GM18867 (cell line): ENCODE data around the gene SPRYD3.

Experiments used
- ATAC-seq: cut with Tn5 transposase; IDR thresholded peaks from one replicate; pipeline ENCODE4 v1.9.1; 2021; ENCODE audit warnings: mild to moderate bottlenecking, moderate library complexity; ENCODE audit not compliant: unreplicated experiment

Gene SPRYD3

DNA sequence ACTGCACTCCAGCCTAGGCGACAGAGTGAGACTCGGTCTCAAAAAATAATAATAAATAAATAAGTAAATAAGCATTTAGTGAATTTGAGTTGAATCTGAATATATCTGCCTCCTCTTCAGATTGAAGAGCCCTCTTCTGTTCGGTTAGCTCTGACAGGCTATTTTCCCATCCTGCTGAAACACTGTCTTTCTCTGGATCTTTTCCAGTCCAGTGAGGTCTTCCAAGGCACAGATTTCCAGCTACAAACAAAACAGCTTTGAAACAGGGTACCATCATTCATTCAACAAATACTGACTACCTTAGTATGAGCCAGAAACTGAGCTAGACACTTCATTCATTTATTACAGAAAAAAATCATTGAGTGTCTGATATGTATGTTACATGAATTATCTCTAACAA, 7.2 kb upstream of the SPRYD3 start:
- ATAC-seq = no peak

DNA sequence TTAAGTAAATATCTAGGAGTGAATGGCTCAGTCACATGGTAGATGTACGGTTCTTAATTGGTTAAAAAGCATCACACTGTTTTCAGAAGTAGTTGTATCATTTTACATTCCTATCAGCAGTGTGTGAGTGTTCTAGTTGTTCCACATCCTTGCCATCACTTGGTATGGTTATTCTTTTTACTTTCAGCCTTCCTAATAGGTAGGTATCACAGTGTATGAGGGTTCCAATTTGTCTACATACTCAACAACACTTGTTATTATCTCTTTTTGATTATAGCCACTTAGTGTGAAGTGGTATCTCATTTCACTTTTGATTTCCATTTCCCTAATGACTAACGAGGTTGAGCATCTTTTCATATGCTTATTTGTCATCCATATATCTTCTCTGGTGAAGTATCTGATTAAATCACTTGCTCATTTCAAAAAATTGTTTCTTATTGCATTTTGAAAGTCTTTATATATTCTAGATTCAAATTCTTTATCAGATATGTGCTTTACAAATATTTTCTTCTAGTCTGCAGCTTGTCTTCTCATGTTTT, 3.5 kb upstream of the SPRYD3 start:
- no peak for ATAC-seq

DNA sequence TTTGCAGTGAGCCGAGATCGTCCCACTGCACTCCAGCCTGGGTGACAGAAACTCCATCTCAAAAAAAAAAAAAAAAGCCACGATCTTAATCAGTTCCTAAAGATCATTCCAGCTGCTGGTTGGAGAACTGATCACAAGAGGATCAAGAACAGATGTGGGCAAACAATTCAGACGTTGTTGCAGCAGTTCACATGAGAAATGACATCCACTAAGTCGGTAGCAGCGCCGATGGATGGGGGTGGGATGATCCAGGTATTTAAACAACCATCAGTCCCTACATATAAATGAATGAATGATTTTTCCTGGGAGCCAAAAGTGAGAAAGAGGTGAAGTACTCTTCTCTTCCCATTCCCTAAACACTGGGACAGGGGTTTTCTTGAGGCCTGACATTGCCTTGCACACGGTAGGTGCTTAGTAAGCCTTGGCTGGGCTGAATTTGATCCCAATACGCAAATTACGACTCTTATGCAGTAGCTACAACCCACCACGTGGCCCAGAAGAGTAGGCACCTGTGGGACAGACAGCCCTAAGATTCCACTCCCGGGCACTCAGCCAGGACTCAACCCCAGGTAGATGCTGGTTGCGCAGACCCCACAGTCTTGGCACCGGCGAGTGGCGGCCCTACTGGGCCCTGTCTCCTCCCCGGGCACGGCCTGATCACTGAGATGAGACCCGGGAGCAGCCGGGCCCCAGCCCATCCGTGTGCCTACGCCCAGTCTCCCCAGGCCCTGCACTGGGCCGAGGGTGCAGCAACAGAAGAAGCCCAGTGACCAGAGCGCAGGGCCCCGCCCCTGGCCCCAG, 565 bp downstream of the SPRYD3 start:
- ATAC-seq = peak; percentile 23

DNA sequence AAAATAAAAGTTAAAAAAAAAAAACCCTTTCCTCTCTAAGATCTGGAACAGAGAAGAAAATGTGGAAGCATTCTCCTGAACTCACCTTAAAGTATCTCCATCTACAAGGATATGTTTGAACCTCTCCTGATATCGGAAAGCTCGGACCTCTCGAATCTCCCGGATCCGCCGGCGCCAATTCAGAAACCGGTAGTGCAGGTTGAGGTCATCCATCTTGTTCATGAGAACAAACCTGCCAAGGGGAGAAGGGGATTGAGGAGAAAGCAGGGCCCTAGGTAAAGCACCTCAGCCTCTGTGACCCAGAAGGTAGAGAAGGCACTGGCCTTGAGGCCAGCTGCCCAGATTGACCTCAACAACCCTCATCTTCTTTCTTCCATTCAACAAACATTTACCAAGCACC, 2.2 kb downstream of the SPRYD3 start:
- ATAC-seq = no peak

DNA sequence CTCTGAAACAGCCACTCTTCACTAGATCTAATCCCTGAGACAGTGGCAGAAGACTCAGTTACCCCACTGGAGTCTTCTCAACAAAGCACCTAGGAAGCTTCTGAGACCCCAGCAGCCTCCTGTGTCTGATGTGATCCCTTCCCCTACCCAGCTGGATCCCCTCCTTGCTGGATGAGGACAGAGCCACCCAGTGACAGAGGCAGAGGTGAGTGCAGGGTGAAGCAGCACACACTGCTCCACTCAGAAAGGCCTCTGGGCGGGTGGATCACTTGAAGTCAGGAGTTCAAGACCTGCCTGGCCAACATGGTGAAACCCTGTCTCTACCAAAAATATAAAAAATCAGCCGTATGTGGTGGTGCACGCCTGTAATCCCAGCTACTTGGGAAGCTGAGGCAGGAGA, 2.7 kb downstream of the SPRYD3 start:
- ATAC-seq = no peak

DNA sequence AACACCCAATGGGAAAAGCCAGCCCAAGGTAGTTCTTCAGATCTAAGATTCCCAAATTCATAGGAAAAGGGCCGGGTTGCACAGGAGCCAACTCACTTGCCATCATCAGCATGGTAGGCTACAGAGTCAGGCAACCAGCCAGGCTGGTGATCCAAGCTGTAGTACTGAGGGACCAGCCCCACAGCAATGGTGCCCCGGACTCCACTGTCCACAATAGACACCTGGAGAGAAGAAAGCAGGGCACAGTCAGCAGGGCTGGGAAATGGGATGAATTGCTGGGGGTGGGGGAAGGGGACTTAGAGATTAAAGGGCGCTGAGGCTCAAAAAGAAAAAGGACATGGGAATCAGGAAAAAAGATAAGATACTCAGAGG, 4.2 kb downstream of the SPRYD3 start:
- ATAC-seq = no peak

DNA sequence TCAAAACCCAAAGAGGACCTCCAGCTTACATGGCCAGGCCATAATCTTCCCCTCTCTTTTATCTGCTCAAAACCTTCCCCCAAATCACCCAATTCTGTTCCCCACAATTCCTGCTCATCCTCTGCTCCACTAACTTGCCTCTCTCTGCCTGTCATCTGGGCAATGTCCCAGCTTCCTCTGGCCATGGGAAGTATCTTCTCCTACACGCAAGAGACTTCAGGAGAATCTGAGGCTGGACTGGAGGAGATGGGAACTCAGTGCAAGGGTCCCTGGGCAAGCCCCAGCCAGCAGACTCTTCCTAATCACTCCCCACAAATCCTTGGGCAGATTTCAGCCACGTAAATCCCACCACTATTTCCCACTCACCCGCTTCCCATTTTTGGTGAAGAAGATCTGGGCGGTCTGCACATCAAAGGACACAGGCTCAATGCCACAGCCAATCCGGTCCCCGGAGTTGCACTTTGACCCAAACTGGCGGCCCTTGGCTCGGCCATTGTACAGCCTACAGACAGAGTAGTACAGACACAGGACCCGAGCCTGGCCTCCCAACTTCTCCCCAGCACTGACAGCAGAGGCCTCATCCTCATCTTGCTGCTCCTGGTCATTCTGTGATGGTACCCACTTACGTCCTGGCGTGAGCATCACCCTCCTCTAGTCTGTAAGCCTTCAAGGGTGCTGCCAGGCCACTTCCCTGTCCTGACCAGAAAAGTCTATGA, 4.7 kb downstream of the SPRYD3 start:
- ATAC-seq = no peak

DNA sequence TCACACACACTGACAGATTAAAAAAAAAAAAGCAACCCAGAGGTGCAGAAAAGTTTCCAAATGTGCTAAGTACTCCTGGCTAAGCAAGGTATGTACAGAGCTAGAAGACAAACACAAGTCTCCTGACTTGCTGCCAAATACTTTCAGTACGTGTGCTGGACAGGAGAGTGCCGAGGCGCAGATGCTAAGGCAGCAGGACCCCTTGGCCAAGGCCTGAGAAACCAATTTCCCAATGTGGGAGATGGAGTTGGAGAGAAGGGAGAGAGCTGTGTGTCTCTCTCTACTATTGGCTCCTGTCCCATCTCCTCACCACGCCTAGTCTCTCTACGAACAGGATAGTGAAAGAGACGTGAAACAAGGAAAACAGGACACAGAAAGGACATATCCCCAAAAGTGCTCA, 5.3 kb downstream of the SPRYD3 start:
- no peak for ATAC-seq

DNA sequence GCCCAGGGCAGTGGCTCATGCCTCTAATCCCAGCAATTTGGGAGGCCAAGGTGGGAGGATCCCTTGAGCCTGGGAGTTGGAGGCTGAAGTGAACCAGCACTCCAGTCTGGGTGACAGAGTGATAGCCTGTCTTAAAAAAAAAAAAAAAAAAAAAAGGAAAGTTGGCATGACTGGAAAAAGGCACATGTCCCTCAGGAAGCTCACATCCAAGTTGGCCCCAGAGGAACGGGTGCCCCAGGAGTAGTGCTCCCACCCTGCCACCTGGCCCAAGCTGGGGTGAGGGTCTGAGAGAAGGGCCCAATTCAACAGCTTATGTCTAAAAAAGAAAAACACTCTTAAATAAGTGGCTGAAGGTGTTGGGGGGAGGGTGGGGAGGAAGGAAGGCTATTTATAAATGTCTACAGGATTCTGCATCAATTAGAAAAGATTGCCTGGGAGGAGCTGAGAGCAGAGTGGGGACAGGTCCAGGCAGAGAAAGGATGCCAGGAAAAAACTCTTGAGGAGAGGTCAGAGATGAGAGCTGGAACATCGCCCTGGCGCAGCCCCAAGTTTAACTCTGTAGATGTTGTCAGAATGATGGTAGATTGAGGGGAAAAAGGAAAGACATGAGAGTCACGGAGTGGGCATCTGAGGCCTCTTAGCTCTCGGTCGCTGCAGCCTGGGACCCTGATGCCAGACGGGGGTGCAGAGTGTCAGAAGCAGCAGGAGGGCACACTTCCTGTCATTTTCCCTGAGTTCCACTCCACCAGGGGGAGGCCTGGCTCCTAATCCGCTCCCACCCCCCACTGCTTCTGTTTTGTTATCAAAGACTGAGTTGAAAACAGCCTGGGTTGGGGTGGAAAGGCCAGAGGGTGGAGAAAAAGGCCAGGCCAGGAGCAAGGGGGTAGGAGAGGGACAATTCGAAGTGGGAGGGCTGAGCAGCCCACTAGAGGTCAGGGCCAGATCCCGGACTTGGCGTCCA, 7.3 kb downstream of the SPRYD3 start:
- no peak for ATAC-seq

DNA sequence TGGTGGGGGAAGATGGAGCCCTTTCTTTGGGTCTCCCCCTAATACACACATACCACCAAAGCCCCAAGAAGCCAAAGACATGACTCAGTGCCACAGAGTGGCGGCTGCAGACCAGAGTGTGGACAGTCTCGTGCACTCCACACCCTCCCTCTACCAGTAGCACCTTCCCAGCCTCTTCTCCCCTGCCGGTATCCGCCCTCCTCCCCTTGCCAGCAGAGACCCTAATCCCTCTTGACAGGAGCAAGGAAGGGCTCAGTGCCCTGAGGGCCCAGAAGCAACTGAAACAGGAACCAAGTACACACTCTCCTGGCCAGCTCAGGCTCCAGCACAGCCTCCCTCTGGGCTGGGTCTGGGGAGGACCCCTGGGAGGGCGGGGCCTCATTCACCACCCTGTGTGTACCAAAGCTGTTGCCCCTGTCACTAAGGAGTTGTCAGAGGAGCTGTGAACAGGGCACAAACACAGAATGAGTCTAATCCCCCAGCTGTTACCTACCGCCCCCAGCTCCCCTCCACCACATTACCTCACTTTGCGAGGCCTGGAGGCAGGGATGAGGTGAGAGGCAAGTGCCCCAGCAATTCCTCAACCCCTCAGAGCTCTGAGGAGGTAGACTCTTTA, 8.2 kb downstream of the SPRYD3 start:
- ATAC-seq = no peak

DNA sequence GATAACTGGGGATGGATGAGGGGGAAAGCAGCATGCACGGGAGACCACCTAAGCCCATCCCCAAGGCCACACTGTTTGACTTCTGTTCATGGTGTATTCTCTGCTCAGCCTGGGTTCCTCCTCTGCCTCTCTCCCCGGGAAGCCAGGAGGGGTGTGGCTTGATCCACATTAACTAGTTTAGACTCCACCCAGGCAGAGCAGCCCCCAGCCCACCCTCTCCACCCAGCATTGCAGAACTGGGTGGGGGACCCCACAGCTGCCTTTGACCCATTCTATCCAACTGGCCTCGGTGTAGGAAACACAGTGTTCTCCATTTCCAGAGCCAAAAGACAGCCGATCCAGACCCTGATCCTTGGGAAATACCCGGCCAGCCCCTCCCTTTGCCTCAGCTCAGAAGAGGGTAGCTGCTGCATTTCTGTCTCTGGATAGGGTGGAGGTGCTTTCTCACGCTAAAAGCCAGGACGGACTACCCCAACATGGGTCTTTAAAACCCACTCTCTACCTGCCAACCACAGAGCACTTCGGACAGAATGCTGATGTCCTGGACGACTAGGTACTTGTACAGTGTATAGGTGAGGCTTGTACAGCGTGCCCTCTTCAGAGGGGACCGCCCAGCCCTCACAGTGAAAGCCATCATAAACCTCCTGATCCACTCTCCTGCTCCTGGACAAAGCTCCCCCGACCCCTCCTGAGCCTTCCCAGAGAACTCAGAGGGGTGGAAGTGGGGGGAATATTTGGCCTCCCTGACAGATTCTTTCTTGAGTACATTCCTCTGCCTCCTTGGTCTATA, 9.4 kb downstream of the SPRYD3 start:
- no peak for ATAC-seq

DNA sequence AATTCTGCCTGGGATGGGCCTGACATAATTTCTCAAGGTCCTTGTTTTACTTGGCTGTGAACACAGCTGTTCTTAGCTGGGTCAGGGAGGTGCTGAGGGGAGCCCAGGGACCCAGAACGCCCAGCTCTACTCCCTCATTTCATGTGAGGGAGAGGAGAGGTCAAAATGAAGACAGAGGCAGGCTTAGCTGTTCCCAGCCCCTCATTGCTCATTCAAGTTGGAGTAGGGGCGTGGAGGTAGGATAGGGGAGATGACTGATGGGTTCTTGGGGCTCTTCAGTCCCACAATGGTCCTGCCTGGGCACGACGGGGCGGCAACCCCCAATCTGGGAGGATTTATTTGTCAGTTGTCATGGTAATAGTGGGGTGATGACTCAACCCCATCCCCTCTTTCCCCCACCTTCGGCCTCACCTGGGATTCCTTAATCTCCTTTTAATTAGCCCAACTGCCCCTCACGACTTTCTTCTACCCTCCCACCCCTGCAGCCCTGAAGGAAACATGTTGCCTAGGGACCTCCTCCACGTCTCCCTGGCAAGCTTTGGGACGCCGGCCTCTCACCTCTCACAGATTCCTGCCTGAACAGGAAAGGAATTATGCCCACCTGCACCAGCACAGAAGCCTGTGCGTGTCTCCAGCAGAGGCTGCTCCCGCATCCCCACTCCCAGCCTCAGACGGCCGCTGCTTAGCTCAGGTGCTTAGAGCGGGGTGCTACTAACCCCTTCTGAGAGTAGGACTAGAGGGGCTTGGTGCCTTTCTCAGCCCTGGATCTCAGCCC, 10.2 kb downstream of the SPRYD3 start:
- ATAC-seq = no peak

DNA sequence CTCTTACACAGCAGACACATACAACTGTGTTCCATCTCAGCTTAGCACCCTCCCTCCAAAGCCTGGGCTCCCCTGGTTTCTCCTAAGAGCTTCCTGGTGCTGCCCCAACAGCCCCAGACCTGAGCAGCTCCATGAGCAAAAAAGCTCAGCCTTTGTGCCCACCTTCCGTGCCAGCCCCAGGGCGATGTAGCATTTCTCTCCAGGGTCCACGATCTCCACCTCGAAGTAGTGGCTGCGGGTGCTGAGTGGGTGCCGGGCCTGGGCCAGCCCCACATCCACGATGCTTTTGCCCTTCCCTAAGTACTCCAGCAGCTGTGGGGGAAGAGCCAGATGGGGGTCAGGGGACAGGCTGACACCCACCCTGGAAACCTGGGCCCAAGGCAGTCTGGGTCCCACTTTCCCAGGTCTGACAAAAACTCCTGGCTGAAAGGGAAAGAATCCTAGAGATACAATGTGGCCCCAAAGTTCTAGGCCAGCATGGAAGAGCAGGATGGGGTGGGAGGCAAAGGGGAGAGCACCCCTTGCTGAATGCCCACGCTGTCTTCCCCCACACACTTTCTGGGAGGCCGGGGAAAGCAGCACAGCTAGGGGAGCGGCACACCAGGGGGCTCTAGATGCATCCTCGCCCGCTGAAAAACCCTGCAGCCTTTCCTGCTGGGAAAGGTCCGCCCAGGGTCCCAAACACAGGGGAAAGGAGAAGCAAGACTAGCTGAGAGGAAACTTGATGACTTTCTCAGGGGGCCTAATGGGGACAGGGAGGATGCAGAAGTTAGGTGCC, 11.0 kb downstream of the SPRYD3 start:
- ATAC-seq = no peak

DNA sequence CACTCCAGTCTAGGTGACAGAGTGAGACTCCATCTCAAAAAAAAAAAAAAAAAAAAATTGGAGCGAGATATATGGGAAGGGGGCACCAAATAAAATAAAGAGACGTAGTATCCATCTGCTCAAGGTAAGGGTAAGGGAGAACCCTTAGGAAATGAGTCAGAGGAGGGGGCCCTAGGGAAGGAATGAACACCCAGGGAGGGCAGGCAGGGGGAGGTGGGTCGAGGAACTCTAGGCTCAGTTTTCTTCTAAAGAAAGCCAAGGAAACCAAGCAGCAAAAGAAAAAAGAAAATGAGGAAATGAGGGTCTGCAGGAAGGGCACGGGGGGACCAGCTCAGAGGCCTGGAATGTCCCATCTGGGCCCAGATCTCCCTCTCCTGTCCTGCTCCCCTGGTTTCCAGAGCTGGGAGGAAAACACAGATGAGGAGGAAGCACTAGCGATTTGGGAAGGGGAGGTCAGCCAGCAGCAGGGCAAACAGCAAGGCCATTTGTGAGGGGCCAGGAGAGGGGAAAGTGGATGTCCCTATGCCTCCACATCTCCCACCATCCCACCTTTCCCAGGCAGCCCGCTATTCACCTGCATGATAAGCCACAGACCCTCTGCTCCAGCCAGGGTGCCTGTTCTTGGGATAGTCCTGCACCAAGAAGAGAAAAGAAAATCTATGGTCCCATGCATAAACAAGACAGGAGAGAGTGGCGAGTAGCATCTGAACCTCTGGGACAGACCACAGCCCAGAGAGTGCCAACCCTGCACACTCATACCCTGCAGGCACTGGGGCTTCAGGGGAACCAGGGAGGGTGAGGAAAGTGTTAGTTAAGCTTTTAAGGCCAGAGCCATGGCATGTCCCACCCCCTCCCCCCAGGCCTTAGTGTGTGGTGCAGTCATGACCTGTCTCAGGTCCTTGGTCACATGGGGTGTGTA, 11.9 kb downstream of the SPRYD3 start:
- ATAC-seq = no peak

DNA sequence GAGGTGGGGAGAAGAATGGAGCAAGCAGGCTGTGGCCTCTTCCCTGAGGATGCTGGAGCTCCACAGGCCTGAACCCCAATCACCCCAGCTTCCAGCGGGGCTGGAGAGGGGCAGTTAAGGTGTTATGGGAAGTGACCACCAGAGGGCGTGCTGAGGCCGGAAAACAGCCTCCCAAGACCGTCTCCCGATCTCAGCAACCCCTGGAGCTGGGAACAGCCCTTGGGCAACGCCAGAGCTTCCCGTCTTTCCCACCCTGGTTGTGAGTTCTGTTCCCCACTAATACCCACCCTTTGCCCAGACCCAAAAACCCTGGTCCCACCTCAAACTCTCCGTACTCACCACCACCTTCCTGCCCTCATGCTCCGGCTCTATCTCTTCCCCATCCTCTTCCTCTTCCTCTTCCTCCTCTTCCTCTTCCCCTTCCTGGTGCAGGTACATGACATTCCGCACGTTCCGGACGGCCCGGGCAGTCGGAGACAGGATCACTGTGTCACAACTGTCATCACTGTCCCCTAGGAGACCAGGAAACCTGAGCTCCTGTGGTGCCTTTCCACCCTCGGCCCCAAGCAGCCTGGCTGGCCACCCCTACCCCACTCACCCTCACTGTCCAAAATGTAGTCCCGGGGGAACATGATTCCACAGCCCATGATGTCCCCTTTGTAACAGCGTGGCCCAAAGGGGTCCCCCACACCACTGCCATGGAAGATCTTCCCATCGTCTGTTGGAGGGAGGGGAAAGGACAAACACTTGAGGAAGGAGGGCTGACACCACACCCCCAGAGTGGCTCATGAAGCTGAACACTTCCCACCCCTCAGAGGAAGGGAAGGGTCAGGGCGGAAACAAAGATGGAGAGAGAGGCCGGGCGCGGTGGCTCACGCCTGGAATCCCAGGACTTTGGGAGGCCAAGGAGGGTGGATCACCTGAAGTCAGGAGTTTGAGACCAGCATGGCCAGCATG, 12.9 kb downstream of the SPRYD3 start:
- no peak for ATAC-seq

DNA sequence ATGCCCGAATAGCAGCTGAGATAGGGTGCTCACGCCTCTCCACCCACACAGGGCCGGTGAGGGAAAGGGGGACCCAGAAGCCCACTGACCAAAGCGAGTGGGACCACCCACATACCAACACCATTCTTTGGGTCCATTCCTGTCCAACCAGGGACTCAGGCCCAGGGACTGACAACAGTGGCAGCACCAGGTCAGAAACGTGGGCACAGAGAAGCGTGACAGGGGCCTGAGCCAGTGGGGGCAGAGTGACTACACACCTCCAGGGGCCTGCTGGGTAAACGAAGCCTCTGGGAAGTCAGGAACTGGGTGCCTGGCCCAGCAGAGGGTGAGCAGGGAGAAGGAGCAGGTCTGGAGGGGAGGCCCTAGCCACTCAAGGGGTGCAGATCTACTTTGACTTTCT, 13.7 kb downstream of the SPRYD3 start:
- no peak for ATAC-seq
